Measurements from ENCODE around the gene DNM3. TPM values are rescaled to one million over a fixed set of nuclear protein-coding genes. Genes with fewer than 3 reads are reported as not detected.
A peak's percentile ranks its signal among the peaks of the same experiment; 100 is the strongest.

Gene DNM3
- total and polyA plus RNA-seq, 10 of the 15 experiments (the other 5 are each of a cell fraction or from before 2014, with no cell fraction given) = 0.03 to 1.5 (median 0.08) TPM; not detected in 3

- no peaks in the 10 kb centered on the region for H3K9me3 ChIP-seq (replicated peaks; ENCODE audit: control insufficient read depth, insufficient read depth, low read length)
- in situ Hi-C loops (cut with MboI) = loop anchor here (5.0 kb wide), 1 partner anchor 212 kb away; no protein-coding TSS in a partner anchor
- TF ChIP-seq BHLHE40 (IDR thresholded peaks at IDR 0.05; ENCODE audit: borderline replicate concordance in 1 of 2, low read depth in 2 of 2, low read length in 1 of 2) (no peak), ZBTB33 (IDR thresholded peaks at IDR 0.05) (no peak), BACH1 (IDR thresholded peaks at IDR 0.05; ENCODE audit: borderline replicate concordance) (no peak), EED (IDR thresholded peaks at IDR 0.05; ENCODE audit: low read depth) (no peak), KDM1A (IDR thresholded peaks at IDR 0.05; ENCODE audit: borderline replicate concordance) (no peak), EZH2 (IDR thresholded peaks at IDR 0.05; ENCODE audit: borderline replicate concordance, control insufficient read depth, low read depth, low read length) (no peak), MYC (IDR thresholded peaks at IDR 0.05; ENCODE audit: insufficient read depth, insufficient read length, insufficient replicate concordance, low read length, severe bottlenecking) (no peak)
- intact Hi-C loops (cut with micrococcal nuclease; ENCODE audit: unreplicated experiment) = loop anchor here (2.0 to 5.0 kb wide), 6 partner anchors 45 to 219 kb away; no protein-coding TSS in a partner anchor
- H3K4me3 ChIP-seq = no peak overlapping the region
- H2AFZ ChIP-seq (ENCODE audit: control insufficient read depth, low read depth, low read length) = no peak overlapping the region; the same call in 1 of the 2 replicates
- ATAC-seq = no peak
- H3K79me2 ChIP-seq (ENCODE audit: control insufficient read depth, insufficient read depth, low read length) = peaks cover 1% of the 10 kb centered on the region
- ChIA-PET POLR2A (interaction anchor here (1.1 to 1.6 kb wide), 3 partner anchors 12 to 218 kb away, joined by 3 to 10 read pairs (median 3); no protein-coding TSS in a partner anchor), CTCF (interaction anchor here (1.0 to 3.0 kb wide), 11 partner anchors 10 to 219 kb away, joined by 3 to 18 read pairs (median 4); no protein-coding TSS in a partner anchor), RAD21 (ENCODE audit: unreplicated experiment) (interaction anchor here (1.1 to 9.1 kb wide), 13 partner anchors 8 to 215 kb away, joined by 3 to 180 read pairs (median 4); no protein-coding TSS in a partner anchor), SMC1A (ENCODE audit: uncharacterized antibody, unreplicated experiment) (interaction anchor here (0.9 to 10.6 kb wide), 24 partner anchors 10 to 219 kb away, joined by 3 to 130 read pairs (median 6); no protein-coding TSS in a partner anchor)
- H3K36me3 ChIP-seq (ENCODE audit: control insufficient read depth in 2 of 2, insufficient read depth in 2 of 2, low read length in 1 of 2) = no peaks in the 10 kb centered on the region
- no peak for FAIRE-seq
- WGBS (ENCODE audit: insufficient coverage, insufficient replicate concordance, low lambda C conversion rate, missing lambda C conversion rate) = 33% methylated on average over 3 of the region's 3 CpGs
- no TSS peak for BruUV-seq (replicated peaks)
- peak overlapping the region; percentile 86 for H3K27ac ChIP-seq (ENCODE audit: control insufficient read depth, insufficient read depth)
- no peak overlapping the region; the same call in 1 of the 2 replicates for H3K9ac ChIP-seq (ENCODE audit: control insufficient read depth, insufficient read depth, low read length)
- peaks cover 23% of the 10 kb centered on the region for H3K4me1 ChIP-seq (ENCODE audit: control insufficient read depth, insufficient read depth, low read length)
- H3K4me2 ChIP-seq (ENCODE audit: control insufficient read depth, insufficient read depth) = peak overlapping the region; percentile 89
- H4K20me1 ChIP-seq (ENCODE audit: control insufficient read depth, insufficient read depth) = no peaks in the 10 kb centered on the region
- H3K27me3 ChIP-seq (replicated peaks in 1 of 2; ENCODE audit: control insufficient read depth in 2 of 2, insufficient read depth in 2 of 2, low read length in 1 of 2) = no peaks in the 10 kb centered on the region
- no peak for DNase-seq (ENCODE audit: low read depth, low spot score)
Observed at GRCh38 chr1:172179918-172180317, 338.6 kb downstream of the DNM3 start.

Measured in GM12878 (cell line).